ENCODE measurements around the gene GAS7.
A peak's percentile ranks its signal among the peaks of the same experiment; 100 is the strongest.

Gene GAS7

DNA sequence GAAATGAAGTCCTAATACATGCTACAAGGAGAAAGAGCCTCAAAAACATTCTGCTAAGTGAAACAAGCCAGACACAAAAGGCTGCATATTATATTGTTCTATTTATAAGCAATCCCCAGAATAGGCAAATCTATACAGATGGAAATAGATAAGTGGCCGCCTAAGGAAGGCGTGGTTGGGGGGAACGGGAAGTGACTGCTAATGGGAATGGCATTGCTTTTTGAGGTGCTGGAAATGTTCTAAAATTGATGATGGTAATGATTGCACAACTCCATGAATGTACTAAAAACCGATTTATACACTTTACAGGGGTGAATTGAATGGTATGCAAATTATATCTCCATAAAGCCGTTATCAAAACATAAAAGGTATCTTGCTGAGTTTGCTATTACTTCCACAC is 67.7 kb downstream of the GAS7 start:
- no peak for DNase-seq (ENCODE audit: low read depth)

DNA sequence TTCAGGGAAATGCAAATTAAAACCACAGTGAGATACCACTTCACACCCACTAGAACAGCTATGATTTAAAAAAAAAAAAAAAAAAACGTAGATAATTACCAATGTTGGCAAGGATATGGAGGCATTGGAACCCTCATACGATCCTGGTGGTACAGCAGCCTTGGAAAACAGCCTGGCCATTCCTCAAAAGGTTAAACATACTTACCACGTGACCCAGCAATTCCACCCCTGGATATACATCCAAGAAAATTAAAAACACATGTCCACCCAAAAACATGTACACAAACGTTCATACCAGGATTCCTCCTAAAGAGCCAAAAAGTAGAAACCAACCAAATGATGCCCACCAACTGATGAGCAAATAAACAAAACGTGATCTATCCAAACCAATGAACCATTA is 68.1 kb downstream of the GAS7 start:
- DNase-seq (ENCODE audit: low read depth): no peak

DNA sequence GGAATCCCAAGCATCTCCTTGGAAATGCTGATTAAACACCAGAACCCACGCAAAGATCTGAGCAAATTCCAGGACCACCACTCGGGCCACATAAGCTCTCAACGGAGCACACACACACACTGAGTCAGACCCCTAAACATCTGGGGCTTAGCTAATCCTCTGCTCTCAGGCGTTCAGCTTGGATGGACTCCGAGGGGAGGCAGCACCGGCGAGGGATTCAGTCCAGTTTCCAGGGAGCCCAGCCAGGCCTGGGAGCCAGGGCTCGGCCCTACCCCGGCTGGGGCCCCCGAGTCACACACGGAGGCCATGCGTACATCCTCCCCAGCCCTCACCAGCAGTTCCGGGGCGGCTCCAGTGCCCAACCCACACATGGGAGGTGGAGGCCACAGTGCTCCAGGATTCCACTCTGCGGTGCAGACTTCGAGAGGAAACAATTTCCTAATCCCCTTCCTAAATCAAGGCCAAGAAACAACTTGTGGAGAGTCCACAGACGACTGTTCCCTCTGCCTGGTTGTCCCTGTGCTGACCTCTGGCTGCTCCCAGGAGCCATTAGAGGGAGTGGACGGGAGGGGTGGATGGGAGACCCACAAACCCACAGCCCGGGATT is 70.5 kb downstream of the GAS7 start:
- no peak for DNase-seq (ENCODE audit: low read depth)

DNA sequence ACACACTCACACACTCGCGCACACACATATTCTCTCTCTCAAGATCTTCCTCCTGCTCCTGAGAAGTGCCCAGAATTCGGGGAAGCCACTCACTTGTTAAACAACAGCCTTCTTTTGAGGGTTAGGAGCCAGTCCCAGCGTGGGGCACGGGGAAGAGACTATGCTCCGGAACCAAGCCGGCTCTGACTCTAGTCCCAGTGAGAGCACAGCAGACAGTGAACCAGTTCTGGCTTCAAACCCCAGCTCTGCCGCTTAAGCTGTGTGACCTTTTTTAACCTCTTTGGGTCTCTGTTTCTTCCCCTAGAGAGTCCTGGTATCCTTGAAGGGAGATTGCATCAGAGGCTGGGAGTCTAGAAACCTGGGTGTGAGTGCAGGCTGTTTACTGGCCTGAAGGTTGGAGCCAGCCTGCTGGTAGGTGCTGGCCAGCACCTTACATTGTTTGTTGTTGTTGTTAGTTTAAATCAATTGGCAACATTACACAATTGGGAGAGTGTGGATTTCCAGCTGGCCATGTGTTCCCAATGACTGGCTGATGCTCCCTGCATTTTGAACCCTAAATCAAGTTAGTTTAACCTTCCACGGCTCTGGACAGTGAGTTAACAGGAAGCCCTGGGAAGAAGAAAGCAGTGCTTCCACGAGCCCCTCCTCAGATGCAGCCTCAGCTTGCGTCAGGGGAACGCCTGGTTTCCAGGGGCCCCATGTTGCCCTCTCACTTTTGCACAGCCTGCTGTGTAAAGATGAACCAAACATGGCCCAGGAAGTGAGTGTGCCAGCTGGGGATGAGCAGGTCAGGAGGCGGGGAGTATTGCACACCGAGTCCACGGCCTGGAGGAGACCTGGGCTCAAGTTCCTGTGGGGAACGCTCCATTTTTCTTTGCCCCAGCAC is 71.5 kb downstream of the GAS7 start:
- DNase-seq (ENCODE audit: low read depth): no peak

DNA sequence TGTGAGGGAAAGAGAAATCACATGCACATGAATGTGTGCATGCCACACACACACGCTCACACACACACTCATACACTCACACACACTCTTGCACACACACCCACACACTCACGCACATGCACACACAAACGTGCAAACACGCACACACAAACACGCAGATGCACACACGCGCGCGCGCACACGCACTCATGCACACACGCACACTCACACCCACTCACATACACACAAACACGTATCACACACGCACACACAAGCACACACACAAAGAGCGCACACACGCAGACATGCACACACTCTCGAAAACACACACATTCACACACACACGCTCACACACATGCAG is 72.2 kb downstream of the GAS7 start:
- no peak for DNase-seq (ENCODE audit: low read depth)

DNA sequence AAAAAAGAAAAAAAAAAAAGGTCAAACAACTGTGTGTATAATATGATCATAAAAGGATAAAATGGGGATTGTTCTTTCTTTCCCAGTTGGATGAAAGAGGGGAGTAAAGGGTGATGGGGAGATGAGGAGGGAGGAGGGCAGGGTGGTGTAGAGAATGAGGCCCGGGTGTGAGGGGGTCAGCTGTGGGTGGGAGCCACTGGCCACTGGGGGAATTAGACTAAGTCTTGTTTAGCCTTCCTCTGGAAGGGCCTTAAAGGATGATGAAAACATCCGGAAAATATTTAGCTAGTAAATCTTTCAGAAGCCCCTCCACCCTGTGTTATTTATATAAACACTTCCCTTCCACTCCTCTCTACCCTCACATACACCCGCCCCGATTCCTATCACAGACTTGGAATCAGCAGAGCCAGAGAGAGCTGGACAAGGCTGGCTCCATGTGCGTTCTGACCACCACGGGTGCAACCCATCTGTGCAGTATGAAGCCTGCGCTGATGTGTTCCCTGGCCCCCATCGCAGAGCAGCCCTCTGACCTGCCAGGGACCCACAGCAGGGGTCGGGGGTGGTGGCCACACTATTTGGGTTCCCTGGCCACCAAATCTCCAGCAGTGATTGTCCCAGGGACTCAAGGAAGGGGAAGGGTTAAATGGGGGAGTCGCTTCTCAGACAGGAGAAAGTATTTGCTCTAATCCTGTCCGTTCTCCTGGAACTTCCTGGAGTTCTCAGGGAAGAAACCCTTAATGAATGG is 72.7 kb downstream of the GAS7 start:
- no peak for DNase-seq (ENCODE audit: low read depth)

DNA sequence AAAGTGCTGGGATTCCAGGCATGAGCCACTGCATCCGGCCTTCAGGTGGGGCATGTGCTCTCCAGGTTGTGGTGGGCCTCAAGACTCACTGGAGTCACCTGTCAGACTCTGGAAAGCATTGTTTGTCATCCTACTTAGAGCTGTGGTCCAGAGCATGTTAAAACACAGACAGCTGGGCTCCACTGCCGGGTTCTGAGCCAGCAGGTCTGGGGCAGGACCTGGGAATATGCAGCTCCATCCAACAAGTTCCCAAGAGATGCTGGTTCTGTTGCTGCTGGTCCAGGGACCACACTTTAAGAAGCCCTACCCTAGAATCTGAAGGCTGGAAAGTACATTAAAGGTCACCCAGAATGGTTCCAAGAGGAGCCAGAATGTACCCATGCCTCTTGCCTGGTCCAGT is 75.3 kb downstream of the GAS7 start:
- DNase-seq (ENCODE audit: low read depth): no peak

DNA sequence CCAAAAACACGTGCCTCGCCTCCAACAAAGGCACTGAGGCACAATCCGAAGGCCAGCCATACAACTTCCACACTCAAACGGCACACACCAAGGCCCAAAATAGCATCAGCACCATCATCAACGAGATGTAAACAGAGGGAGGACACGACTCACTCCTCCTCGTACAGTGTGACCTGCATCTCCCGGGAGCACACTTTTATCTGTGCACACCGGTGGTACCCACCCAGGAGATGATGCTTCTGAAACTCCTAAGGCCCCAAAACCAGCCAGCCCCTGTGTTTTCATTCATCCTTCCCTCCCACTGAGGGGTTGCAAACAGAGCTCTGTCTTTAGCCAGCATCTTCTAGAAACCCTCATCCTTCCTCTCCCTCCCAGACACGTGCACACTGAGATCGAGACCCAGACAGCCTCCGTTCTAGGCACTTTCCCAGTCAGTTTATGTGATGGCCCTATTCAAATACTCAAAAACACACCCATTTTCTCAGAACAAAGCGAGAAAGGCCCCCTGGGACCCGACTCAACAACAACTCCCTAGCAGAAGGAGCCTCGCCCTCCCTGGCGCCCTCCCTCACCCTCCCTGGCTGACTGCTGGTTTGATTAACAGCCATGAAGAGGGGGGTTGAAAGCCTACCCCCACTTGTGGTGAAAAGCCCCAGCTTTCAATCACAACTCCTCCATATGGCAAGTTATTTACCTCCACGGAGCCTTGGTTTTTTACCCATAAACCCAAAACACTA is 76.3 kb downstream of the GAS7 start:
- no peak for DNase-seq (ENCODE audit: low read depth)

DNA sequence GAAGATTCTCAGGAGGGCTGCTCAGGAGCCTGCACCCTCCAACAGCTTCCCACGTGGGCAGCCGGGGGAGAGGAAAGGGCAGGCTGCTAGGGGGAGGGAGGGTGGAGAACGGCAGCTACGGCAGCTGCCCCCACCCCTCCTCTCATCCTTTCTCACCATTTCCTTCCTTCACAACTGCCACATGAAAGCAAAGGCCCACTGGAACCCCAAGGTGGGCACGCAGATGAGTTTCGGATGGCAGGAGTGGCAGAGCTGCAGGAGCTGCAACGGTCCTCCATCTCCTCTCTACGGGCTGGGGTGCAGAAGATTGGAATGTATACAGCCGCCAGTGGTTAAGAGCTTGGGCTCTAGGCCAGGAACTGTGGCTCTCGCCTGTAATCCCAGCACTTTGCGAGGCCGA is 77.7 kb downstream of the GAS7 start:
- no peak for DNase-seq (ENCODE audit: low read depth)

DNA sequence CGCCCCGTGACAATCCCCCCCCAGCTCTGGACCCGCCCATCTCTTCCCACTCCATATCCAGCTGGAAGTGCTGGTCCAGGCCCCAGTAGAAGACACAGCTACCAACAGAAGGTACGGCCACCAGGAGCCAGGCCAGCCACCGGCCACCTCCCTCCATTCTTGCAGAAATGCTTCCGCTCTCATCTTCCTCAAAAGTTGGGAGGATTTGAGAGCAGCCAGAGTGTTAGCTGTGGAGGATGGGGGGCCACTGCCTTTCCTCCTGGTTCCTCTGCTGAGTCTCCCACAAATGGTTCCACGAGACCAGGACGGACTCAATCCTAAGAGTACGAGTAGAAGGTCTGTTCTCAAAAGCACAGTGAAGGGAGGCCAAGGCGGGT is 78.3 kb downstream of the GAS7 start:
- DNase-seq (ENCODE audit: low read depth): no peak

DNA sequence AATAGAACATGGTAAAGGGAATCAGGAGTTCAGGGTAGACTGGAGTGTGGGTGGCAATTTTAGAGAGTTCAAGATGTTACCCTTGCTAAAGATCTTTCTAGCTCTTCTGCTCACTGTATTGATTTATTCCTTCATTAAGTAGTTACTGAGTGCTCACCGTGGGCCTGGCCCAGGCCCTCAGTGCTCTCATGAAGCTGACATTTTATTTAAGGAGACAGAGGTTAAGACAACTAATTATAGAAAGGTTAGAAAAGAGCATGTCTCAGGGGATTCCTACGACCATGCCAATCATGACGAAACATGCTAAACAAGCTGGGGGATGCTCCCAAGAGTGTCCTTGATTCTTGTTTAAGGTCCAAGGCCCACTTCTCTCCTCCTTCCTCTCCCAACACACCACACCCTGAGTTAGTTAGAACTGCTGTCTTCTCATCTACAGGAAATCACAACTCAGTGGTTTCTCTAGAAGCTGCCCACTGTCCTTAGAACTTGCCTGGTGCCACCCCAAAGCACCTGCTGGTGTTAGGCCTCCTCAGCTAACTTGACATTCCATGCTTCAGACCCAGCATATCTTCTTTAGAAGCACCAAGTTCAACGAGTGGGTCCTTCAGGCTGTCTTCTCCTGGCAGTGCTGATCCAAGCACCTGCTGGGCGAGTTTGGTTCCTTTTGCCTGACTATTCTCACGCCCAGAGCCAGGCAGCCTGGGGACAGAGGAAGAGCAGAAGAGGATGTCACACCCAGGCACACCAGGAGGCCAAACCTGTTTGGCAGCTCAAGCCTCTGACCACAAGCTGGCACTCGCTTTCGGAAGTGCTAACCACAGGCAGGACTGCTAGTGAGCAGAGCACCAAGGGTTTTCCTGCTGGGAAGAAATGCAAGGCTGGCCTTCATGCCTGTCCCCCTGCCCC is 79.0 kb downstream of the GAS7 start:
- DNase-seq (ENCODE audit: low read depth): peak; percentile 20

DNA sequence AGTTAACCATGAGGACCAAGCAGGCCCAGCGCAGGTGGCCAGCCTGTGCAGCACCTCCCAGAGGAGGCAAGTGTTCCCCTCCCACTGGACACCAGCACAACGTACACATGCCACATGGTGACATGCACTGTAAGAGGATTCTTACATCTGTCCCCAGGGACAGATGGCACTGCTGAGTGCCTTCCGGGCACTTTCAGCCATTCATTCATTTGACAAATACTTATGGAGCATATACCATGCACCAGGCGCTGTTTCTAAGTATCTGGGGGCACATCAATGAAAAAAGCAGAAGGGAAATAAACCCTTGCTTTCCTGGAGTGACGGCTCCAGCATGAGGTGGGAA is 79.6 kb downstream of the GAS7 start:
- no peak for DNase-seq (ENCODE audit: low read depth)

DNA sequence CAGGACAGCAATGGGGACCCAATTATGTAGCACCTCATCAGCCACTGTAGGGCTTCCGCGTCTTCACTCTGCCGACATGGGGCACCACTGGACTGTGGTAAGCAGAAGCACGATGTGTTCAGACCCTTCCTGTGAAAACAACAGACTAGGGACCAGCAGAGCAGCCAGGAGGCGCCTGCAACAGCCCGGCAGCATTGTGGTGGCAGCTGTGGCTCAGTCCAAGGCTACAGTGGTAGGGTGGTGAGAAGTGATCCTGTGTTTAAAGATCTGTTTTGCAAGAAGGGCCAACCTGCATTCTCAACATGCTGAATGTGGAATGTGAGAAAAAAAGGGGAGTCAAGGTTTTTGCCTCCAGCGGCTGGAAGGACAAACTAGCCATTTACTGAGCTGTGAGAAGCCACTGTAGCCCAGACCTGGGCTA is 80.8 kb downstream of the GAS7 start:
- DNase-seq (ENCODE audit: low read depth): peak; percentile 19

DNA sequence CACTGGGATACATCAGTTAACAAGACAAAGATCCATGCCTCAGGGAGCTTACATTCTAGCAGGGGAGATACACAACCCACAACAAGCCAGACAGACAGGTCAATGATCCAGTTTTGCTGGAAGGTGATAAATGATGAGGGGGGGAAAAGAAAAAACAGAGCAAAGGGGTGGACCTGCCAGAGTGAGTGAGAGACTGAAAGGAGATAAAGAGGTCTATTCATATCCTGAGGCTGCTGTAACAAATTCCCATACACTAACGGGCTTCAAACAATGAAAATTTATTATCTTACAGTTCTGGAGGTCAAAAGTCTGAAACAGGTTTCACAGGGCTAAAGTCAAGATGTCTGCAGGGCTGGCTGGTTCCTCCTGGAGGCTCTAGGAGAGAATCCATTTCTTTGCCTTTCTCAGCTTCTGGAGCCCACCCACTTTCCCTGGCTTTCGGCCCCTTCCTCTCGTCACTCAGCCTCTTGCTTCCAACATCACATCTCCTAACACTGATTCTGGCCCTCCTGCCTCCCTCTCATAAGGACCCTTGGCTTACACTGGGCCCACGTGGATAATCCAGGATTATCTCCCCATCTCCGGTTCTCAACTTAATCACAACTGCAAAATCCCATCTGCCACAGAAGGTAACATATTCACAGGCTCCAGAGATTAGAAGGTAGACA is 81.5 kb downstream of the GAS7 start:
- DNase-seq (ENCODE audit: low read depth): no peak

DNA sequence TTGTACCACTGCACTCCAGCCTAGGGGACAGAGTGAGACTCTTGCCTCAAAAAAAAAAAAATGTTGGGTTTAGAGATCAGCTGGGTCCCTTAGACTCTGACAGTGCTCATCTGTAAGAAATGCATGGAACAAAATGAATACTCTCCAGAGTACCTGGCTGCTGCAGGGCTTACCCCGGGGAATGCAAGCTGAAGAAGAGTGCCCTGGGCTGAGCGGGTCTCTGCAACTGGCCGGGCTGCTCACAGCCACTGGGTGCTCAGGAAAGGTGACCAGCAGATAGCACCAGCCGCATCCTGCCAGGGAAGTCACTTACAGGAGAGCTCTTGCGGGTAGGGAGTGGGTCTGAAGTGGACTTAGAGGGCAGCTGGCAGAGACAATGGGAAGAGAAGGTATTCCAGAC is 82.1 kb downstream of the GAS7 start:
- DNase-seq (ENCODE audit: low read depth): no peak

DNA sequence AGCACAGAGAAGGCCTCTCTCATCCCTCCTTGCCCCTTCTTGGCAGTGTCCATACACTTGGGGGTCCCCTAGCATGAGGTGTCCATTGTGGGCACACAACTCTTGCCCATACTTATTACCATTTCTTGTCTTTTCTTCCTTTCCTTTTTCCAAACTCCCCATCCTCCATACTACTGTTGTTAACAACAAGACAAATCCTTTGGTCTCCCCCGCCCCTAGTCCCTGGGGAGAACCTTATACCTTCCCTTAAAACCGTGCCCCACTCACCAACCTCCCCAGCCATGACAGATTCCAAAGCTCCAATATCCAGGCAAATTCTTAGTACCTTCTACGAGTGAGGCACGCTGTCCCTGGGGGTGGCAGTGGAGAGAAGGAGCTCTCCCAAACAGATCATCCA is 82.9 kb downstream of the GAS7 start:
- DNase-seq (ENCODE audit: low read depth): no peak

DNA sequence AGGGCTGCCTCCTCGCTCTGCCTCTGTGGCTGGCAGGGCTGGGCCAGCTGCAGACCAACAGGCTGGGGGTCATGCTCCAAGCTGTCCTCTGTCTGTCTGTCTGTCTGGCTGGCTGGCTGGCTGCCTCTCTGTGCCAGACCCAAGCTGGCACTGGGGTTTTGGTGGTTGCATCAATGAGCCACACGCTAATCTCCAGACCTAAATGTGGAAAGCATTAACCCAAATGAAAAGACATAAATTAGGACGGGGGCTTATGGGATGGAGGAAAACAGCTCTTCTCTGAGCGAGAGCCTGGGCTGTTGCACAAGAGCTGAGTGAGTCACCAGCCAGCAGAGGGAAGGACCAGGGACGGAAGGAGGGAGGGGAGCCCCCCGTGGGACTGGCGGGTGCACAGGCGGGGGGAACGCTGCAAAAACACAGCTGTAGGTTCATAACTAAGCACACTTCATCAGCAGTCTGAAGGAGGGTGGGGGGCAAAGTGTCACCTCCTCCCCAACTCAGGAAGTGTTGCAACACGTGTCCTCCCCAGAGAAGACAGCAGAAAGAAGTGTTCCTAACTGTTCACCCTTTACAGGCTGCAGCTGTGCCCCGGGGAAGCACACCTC is 83.4 kb downstream of the GAS7 start:
- DNase-seq (ENCODE audit: low read depth): peak; percentile 71

DNA sequence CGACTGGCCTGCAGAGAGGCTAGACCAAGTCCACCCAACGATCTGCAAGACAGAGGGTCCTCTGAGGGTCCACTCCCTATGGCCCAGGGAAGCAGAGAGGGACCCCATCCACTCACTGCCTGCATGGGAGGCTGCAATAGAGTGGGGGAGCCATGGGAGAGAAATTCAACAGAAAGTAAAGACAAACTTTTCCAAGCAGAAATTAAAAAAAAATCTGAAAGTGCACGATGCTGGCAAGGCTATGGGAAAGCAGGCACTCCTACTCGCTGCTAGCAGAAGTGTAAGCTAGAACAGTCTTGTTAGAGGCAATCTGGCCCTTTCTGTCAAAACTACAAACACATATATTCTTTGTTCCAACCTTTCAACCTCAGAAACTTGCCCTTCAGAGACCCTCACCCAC is 85.4 kb downstream of the GAS7 start:
- no peak for DNase-seq (ENCODE audit: low read depth)

DNA sequence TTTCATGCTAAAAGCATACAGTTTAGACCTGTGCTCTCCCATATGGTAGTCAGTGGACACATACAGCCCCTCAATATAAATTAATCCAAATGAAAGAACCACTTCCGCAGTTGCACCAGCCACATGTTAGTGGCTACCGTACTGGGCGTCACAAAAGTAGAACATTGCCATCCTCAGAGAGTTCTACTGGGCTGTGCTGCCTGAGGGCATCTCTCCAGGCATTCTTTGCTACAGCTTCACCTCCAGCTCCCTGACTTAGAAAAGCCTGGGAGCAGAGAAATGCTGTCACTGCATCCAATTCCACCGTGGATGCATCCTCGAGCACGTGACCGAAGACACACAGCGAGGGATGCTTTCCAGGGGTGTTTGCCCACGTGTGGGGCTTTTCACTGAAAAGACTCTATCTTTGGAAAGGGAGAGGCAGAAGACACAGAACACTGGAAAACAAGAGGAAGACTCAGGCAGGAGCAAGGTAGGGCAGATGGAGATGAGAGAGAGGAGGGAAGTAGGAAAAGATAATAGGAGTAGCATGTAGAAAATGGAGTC is 86.4 kb downstream of the GAS7 start:
- DNase-seq (ENCODE audit: low read depth): no peak

DNA sequence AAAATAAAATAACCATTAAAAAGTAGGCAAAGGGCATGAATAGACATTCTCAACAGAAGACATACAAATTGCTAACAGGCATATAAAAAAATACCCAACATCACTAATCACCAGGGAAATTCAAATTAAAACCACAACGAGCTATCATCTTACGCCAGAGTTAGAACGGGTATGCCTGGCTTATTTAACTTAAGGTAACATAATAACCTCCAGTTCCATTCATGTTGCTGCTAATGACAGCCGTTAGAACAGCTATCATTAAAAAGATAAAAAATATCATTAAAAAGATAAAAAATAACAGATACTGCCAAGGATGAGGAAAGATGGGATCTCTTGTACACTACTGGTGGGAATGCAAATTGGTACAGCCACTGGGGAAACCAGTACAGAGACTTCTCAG is 89.3 kb downstream of the GAS7 start:
- no peak for DNase-seq (ENCODE audit: low read depth)
